Liver (tissue), 9 donors: ENCODE data around the gene PDX1. TPM values are rescaled to one million over a fixed set of nuclear protein-coding genes. Genes with fewer than 3 reads are reported as not detected.

Experiments
- DNase-seq: peaks from one replicate; pipeline ENCODE4 v3.0.0-alpha.2; 2017; ENCODE audit warnings: low spot score
- H3K27ac ChIP-seq, 2 donors: one replicate each; pipeline ENCODE4 v1.7.0; 2013; ENCODE audit warnings: inconsistent platforms in 2 of 2, low read length in 2 of 2, control low read depth in 1 of 2, low read depth in 1 of 2, mild to moderate bottlenecking in 1 of 2
- H3K27me3 ChIP-seq, 4 donors: one replicate each; pipeline versions ENCODE4 v1.6.1 to v1.7.0; 2013; ENCODE audit warnings: low read length in 3 of 4, inconsistent platforms in 1 of 4, mild to moderate bottlenecking in 1 of 4, moderate library complexity in 1 of 4; ENCODE audit not compliant: control insufficient read depth in 4 of 4, insufficient read depth in 4 of 4
- H3K36me3 ChIP-seq, 4 donors: one replicate each; pipeline versions ENCODE4 v1.6.1 to v1.7.0; 2013; ENCODE audit warnings: low read length in 3 of 4, mild to moderate bottlenecking in 3 of 4, low read depth in 1 of 4, moderate library complexity in 1 of 4; ENCODE audit not compliant: control insufficient read depth in 4 of 4, insufficient read depth in 3 of 4
- H3K4me1 ChIP-seq, 4 donors: one replicate each; pipeline versions ENCODE4 v1.6.1 to v1.7.0; 2013; ENCODE audit warnings: low read length in 3 of 4, mild to moderate bottlenecking in 3 of 4, moderate library complexity in 1 of 4; ENCODE audit not compliant: control insufficient read depth in 4 of 4, insufficient read depth in 4 of 4
- H3K4me3 ChIP-seq, 3 donors: one replicate each; pipeline versions ENCODE4 v1.6.1 to v1.7.0; 2013; ENCODE audit warnings: low read length in 3 of 3, control low read depth in 1 of 3, low read depth in 1 of 3, mild to moderate bottlenecking in 1 of 3
- H3K9ac ChIP-seq, 2 donors: one replicate each; pipeline ENCODE4 v1.7.0; 2013; ENCODE audit warnings: low read length in 2 of 2, mild to moderate bottlenecking in 2 of 2, moderate library complexity in 2 of 2, control low read depth in 1 of 2, low read depth in 1 of 2
- H3K9me3 ChIP-seq, 4 donors: one replicate each; pipeline versions ENCODE4 v1.6.1 to v1.7.0; 2013; ENCODE audit warnings: low read length in 3 of 4; ENCODE audit not compliant: control insufficient read depth in 4 of 4
- EGR1 ChIP-seq, 2 donors: IDR thresholded peaks; 2 replicates each; pipeline ENCODE4 v1.6.1; 2016 to 2018; ENCODE audit warnings: antibody characterized with exemption in 2 of 2, low read depth in 2 of 2
- GABPA ChIP-seq, 2 donors: IDR thresholded peaks in 1 of 2; conservative IDR thresholded peaks in 1 of 2; 2 replicates each; pipeline ENCODE4 v1.6.1; 2016; ENCODE audit warnings: antibody characterized with exemption in 2 of 2, mild to moderate bottlenecking in 1 of 2, moderate library complexity in 1 of 2
- HNF4G ChIP-seq: IDR thresholded peaks from 2 replicates; pipeline ENCODE4 v1.6.1; 2016; ENCODE audit warnings: antibody characterized with exemption
- RAD21 ChIP-seq, 2 donors: IDR thresholded peaks; 2 replicates each; pipeline ENCODE4 v1.6.1; 2016; ENCODE audit warnings: antibody characterized with exemption in 2 of 2, mild to moderate bottlenecking in 2 of 2
- RXRA ChIP-seq, 2 donors: IDR thresholded peaks; 2 replicates each; pipeline ENCODE4 v1.6.1; 2017 to 2018; ENCODE audit warnings: antibody characterized with exemption in 2 of 2, mild to moderate bottlenecking in 1 of 2
- SP1 ChIP-seq: IDR thresholded peaks from 2 replicates; pipeline ENCODE4 v1.6.1; 2018; ENCODE audit warnings: antibody characterized with exemption, mild to moderate bottlenecking
- TAF1 ChIP-seq: conservative IDR thresholded peaks from 2 replicates; pipeline ENCODE4 v1.6.1; 2016; ENCODE audit warnings: antibody characterized with exemption, mild to moderate bottlenecking
- YY1 ChIP-seq: IDR thresholded peaks from 2 replicates; pipeline ENCODE4 v1.6.1; 2016; ENCODE audit warnings: antibody characterized with exemption, mild to moderate bottlenecking
- WGBS: extraction: QIAGEN DNeasy Blood & Tissue Kit; methylation state at CpG from one replicate; pipeline ENCODE4 v1.1.7; 2013; 5-methylcytosine and 5-hydroxymethylcytosine counted together
- polyA plus RNA-seq, 2 donors: library from polyadenylated mRNA; stranded (reverse) in 1 of 2; unstranded in 1 of 2; fragments of 200-250 nt in 1 of 2; fragments of >200 nt in 1 of 2; fragmentation: Nextera tagmentation in 1 of 2; extraction: Ambion mirVana in 1 of 2; gene quantifications; one replicate each; pipeline versions ENCODE4 v1.2.1 to v1.2.3, GENCODE V29; 2013 to 2015
- total RNA-seq, 2 donors: library from RNA; depleted of rRNA; stranded (reverse); fragments of >200 nt; gene quantifications; one replicate each; pipeline ENCODE4 v1.2.3, GENCODE V29; 2014
- TF ChIP-seq, protein P1 (sequence below): IDR thresholded peaks from 2 replicates; pipeline ENCODE4 v1.6.1; 2016; ENCODE audit warnings: antibody characterized with exemption
- TF ChIP-seq, protein P2 (sequence below): fragments of 150-350 bp; IDR thresholded peaks from 2 replicates; pipeline ENCODE4 v1.5.1; 2017; ENCODE audit warnings: improper control_type of control experiment, low read depth, low read length; ENCODE audit not compliant: missing input control
- TF ChIP-seq, protein P3 (sequence below): IDR thresholded peaks from 2 replicates; pipeline ENCODE4 v1.6.1; 2016; ENCODE audit warnings: antibody characterized with exemption
- TF ChIP-seq, protein P4 (sequence below): IDR thresholded peaks from 2 replicates; pipeline ENCODE4 v1.6.1; 2016; ENCODE audit warnings: antibody characterized with exemption, mild to moderate bottlenecking
- donor health status: healthy.
- donor health status: healthy.
- donor health status: healthy.
- donor health status: healthy.
- donor health status: healthy.

The PDX1 gene
- total and polyA plus RNA-seq, 4 donors, result 0.08 to 0.16 (median 0.10) TPM; not detected in 1

DNA sequence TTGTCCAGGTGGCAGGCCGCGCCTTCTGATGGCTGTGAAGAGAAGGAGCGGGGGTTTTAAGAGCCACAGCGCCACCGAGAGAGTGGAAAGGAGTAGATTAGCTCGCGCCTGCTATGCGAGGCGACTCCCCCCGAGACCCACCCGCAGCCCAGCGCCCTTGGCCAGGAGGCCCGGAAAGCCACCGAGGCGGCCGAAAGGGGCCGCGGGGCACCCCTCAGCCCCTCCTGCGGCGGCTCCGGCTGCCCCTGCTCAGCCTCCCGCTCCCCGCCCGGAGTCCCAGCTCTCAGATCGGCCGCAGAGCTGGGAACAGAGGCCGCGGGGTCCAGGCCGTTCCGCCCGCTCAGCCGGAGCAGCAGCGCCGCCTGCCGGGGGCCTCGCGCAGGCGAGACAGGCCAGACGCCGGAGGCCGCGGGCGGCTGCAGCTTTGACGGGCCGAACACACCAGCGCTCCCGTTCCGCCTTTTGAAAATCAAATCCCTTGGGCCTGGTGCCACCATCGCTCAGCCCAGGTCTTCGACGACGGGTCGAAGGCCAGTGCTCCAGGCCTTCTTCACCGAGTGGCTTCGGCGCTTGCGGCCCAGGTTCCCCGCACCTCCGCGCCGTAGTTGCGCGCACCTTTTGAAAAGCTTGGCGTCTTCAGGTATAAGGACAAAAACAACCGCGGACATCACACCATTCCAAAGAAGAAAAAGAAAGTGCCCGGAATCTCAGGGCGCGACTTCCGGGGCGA, 34.0 kb downstream of the PDX1 start:
- Histone ChIP-seq H3K27me3 (no peaks in the 10 kb centered on the region), H3K4me3 (peak overlapping the region; percentile 54 to 80 (median 61)), H3K4me1 (peaks cover 8 to 17% (median 15%) of the 10 kb centered on the region in 4 donors), H3K9me3 (no peaks in the 10 kb centered on the region), H3K36me3 (no peaks in the 10 kb centered on the region), H3K9ac (peak overlapping the region; percentile 52 to 77), H3K27ac (peak overlapping the region; percentile 84 to 94)
- peak; percentile 81 for DNase-seq
- TF ChIP-seq RXRA (IDR thresholded peaks at IDR 0.05) (no peak), GABPA (IDR thresholded peaks at IDR 0.05 in 1 of 2, conservative IDR thresholded peaks at IDR 0.05 in 1 of 2) (peak in 1 of 2 donors; percentile 28), SP1 (no peak), RAD21 (IDR thresholded peaks at IDR 0.05) (peak; percentile 68 to 76), TAF1 (no peak), HNF4G (no peak), EGR1 (IDR thresholded peaks at IDR 0.05; ENCODE audit: low read depth in 2 of 2) (no peak)
- TF ChIP-seq, protein P1, sequence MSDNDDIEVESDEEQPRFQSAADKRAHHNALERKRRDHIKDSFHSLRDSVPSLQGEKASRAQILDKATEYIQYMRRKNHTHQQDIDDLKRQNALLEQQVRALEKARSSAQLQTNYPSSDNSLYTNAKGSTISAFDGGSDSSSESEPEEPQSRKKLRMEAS, result no peak
- TF ChIP-seq, protein P2, sequence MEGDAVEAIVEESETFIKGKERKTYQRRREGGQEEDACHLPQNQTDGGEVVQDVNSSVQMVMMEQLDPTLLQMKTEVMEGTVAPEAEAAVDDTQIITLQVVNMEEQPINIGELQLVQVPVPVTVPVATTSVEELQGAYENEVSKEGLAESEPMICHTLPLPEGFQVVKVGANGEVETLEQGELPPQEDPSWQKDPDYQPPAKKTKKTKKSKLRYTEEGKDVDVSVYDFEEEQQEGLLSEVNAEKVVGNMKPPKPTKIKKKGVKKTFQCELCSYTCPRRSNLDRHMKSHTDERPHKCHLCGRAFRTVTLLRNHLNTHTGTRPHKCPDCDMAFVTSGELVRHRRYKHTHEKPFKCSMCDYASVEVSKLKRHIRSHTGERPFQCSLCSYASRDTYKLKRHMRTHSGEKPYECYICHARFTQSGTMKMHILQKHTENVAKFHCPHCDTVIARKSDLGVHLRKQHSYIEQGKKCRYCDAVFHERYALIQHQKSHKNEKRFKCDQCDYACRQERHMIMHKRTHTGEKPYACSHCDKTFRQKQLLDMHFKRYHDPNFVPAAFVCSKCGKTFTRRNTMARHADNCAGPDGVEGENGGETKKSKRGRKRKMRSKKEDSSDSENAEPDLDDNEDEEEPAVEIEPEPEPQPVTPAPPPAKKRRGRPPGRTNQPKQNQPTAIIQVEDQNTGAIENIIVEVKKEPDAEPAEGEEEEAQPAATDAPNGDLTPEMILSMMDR, result peak; percentile 87
- TF ChIP-seq, protein P3, sequence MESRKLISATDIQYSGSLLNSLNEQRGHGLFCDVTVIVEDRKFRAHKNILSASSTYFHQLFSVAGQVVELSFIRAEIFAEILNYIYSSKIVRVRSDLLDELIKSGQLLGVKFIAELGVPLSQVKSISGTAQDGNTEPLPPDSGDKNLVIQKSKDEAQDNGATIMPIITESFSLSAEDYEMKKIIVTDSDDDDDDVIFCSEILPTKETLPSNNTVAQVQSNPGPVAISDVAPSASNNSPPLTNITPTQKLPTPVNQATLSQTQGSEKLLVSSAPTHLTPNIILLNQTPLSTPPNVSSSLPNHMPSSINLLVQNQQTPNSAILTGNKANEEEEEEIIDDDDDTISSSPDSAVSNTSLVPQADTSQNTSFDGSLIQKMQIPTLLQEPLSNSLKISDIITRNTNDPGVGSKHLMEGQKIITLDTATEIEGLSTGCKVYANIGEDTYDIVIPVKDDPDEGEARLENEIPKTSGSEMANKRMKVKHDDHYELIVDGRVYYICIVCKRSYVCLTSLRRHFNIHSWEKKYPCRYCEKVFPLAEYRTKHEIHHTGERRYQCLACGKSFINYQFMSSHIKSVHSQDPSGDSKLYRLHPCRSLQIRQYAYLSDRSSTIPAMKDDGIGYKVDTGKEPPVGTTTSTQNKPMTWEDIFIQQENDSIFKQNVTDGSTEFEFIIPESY, result no peak
- TF ChIP-seq, protein P4, sequence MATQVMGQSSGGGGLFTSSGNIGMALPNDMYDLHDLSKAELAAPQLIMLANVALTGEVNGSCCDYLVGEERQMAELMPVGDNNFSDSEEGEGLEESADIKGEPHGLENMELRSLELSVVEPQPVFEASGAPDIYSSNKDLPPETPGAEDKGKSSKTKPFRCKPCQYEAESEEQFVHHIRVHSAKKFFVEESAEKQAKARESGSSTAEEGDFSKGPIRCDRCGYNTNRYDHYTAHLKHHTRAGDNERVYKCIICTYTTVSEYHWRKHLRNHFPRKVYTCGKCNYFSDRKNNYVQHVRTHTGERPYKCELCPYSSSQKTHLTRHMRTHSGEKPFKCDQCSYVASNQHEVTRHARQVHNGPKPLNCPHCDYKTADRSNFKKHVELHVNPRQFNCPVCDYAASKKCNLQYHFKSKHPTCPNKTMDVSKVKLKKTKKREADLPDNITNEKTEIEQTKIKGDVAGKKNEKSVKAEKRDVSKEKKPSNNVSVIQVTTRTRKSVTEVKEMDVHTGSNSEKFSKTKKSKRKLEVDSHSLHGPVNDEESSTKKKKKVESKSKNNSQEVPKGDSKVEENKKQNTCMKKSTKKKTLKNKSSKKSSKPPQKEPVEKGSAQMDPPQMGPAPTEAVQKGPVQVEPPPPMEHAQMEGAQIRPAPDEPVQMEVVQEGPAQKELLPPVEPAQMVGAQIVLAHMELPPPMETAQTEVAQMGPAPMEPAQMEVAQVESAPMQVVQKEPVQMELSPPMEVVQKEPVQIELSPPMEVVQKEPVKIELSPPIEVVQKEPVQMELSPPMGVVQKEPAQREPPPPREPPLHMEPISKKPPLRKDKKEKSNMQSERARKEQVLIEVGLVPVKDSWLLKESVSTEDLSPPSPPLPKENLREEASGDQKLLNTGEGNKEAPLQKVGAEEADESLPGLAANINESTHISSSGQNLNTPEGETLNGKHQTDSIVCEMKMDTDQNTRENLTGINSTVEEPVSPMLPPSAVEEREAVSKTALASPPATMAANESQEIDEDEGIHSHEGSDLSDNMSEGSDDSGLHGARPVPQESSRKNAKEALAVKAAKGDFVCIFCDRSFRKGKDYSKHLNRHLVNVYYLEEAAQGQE, result no peak
- under 1% methylated on average over 71 of the region's 71 CpGs for WGBS

DNA sequence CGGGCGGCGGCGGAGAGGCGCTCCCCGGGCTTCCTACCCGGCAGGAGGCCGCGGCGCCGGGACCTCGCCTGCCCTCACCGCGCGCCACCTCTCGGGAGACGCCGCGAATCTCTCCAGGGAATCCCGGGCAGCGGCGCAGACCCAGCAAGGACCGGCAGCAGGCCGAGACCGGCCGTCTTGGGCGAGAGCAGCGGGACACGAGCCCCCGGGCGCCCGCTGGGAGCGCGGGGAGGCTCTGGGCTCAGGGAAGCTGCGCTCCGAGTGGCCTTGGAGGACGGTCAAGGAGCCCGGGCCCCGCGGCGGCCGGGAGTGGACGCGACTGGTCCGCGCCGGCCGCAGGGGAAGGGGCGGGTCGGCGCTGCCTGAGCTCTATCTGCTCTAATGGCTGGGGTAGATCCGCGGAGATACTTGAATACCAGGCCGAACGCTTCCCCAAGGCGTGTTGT, 34.6 kb downstream of the PDX1 start:
- no peaks in the 10 kb centered on the region for H3K36me3 ChIP-seq
- 2% methylated on average over 56 of the region's 56 CpGs for WGBS
- peak overlapping the region; percentile 84 to 94 for H3K27ac ChIP-seq
- H3K4me1 ChIP-seq, result peaks cover 8 to 17% (median 15%) of the 10 kb centered on the region in 4 donors
- H3K9ac ChIP-seq, result peak overlapping the region; percentile 52 to 68
- H3K4me3 ChIP-seq, result peak overlapping the region; percentile 54 to 80 (median 61)
- peak; percentile 53 for DNase-seq
- no peak for TF ChIP-seq HNF4G
- TF ChIP-seq, protein P1, result no peak
- peak; percentile 47 for TF ChIP-seq YY1
- peak in 1 of 2 donors; percentile 3 for TF ChIP-seq GABPA (IDR thresholded peaks at IDR 0.05 in 1 of 2, conservative IDR thresholded peaks at IDR 0.05 in 1 of 2)
- no peak for TF ChIP-seq TAF1
- H3K27me3 ChIP-seq, result no peaks in the 10 kb centered on the region
- H3K9me3 ChIP-seq, result no peaks in the 10 kb centered on the region
